Activated T-helper 1 cell treated with anti-CD3 and anti-CD28 coated beads, Interleukin-2, amount 50 U/mL, for 16 hours (primary cell): ENCODE measurements around the gene CLDN14.

Experiments used
- DNase-seq, 2 donors: peaks; one replicate each; pipeline ENCODE4 v3.0.0-alpha.2; 2020; ENCODE audit warnings: low read depth in 1 of 2, low spot score in 1 of 2

CLDN14 gene

DNA sequence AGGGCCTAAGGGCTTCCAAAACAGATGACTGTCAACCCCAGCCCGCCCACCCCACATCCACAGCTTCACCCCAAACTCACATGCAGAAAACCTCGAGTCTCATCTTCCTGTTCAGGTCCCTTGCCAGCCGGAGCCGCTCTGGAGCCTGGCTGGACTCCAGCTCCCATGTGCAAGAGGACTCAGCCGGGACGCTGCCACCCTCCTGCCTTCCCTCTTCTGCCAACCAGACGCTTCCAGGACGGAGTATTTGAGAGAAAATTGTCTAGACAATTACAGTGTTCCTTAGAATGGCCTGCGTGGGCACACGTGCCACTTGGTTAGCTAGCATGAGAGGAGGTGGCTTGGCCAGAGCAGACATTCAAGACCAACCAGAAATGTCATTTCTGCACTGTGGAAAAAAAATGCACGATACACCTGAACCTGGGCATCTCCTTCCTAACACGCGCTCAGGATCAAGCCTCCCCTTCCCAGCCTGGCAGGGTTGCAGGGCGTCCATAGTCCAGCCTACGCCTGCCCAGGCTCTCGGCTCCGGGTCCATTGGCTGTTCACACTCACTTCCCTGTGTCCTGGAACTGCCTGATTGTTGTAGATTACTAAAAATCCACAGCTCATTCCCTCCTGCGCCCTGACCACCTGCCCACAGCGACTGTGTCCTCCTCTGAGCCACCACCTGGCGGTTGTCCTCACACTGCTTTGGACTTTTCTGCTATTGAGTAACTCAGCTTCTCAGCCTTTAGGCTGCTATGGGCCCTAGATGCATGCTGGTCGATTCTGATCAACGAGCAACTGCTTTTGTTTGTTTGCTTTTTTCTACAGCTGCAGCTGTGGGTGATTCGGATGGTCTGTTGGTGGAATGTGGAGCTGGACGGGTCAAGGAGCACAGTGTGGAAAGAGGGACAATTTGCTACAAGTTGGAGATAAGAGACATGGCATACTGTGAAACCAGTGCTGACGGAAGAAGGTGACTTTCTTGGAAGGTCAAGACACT is at the start of gene CLDN14:
CLDN14 (minus strand) TSS at position 708 of the 988 bp plus-strand sequence. CDS start 18,427 bp downstream, outside the sequence.
- no peak for DNase-seq

DNA sequence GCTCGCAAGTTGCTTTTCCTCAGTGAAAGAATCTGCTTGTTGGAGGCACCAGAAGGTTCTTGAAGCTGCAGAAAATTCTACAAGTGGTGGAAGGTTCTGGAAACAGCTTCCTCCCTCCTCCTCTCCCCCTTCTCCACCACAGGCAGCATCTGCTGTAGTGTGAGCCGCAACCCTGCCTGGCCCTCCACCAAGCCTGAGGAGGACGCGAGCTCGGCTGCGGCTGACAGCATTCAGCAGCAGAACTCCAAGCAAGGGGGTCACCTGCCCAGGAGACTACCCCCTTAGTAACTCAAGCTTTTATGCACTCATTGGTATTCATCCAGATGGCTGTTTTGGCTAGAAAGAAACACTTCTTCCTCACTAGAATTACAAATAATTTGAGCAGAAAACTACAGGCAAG is 48.8 kb upstream of the CLDN14 start:
- no peak for DNase-seq

DNA sequence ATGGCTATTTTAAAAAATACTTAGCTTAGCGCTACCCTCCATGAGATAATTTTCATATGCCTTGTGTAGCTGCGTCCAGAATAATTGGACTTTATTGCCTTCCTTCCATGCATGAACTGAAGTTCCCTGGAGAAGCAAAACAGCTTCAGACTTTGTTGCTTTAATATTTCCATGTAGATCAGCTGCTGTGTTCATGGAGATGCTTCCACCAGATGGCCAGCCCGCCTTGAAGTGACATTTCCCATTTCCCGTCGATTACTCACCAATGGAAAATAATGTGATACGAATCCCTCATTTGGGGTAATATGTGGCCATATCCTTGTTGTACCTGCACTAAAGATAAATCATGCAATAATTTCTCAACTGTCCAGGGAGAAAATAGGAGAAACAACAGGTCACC is 47.4 kb upstream of the CLDN14 start:
- no peak for DNase-seq

DNA sequence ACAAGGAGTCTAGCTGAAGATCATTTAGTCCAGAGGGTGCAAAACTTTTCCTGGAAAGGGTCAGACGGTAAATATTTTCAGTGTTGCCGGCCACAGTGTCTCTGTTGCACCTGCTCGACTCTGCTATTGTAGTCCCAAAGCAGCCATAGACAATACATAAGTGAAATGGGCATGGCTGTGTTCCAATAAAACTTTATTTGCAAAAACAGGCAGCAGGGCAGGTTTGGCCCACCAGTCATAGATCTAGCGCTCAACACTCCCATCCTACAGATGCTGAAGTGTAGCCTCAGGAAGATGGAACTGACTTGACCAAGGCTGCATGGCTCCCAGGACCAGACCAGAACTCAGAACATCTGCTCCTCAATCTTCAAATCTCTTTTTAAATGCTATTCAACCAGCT is 46.2 kb upstream of the CLDN14 start:
- DNase-seq: no peak

DNA sequence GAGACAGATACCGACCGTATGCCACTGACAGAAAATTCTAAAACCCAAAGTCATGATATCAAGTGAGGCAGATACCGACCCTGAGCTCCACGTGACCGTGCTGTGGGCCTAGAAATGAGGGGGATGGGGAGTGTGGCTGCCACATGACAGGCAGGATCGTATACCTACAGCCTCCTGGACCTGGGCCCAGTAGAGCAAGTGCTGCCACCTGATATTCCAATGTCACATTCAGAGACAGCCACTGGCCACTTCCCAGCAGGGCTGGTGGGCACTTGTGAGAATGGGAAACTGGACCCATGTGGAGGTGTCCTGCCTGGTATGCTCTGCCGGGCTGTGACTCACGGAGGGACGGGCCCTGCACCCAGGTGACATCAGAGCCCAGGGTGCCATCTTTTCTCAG is 44.6 kb upstream of the CLDN14 start:
- DNase-seq: no peak

DNA sequence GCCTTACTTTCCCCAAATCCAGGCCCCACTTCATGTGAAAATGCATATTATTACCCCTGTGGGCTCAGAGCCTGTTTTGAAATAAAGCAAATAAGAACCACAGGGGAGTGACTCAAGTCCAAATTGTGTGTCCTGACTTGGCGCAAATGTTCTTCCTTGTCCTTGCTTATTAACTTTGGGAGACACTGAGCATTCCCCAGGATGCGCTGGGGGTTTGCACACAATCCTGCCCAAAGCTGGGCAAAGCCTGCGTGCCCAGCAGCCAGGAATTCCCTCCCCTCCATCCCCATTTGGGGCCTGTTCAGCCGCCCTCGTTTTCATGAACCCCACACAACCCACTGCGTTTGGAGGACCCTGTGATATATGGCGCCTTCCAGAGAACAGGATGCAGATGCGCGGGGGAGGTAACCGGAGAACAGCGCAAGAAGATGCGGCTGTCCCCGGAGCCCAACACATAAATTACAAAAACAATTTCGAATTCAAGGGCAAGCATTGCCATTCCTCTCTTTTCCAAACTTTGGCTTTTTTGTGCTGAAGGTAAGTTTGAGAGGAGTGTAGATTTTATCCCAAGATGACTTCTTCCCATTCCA is 42.4 kb upstream of the CLDN14 start:
- DNase-seq: no peak

DNA sequence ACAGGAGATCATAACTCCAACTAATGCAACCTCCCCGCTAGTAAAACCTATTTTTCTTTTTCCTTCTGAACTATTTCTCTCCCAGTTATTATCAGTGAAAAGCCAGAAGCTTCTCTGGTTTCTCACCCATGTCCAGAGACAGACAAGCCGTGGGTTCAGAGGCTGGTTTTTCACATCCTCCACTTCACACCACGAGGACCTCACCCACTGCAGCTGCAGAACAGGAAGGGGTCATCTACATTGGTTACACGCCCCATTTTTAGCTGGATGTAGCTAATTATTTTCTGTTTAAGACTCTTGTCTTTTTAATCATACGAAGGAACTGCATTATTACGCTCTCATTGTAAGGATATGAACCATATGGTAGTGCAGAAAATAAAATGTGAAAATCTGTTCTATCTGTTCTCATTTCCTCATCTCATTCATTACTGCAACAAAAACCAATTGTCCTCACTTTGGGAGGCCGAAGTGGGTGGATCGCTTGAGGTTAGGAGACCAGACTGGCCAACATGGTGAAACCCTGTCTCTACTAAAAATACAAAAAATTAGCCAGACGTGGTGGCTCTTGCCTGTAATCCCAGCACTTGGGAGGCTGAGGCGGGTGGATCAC is 39.1 kb upstream of the CLDN14 start:
- no peak for DNase-seq

DNA sequence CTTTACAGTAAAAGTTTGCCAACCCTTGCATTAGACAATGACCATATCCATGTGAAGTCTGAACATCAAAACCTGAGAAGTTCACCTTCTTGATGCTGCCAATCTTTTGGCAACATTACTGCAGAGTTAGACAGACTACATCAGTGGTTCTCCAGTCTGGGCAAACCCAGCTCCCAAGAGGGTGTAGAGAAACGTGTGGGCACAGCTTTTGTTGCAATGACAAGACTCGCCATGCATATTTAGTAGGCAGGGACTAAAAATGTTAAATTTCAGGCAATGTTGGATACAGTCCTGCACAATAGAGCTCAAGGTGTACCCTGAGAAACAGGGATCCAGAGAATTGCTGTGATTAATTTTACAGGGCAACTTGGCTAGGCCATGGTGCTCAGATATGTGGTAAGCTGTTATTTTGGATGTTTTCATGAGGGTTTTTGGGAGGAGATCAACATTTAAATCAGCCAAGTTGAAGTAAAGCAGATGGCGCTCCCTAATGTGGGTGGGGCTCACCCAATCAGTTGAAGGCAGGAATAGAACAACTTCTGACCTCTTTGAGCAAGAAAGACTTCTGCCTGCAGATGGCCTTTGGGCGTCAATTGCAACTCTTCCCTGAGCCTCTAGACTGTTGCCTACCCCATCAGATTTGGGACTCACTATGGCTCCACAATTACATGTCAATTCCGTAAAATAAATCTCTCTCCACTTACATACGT is 37.6 kb upstream of the CLDN14 start:
- no peak for DNase-seq

GRCh38 chr21:36516281-36516680 is 36.4 kb upstream of the CLDN14 start:
- DNase-seq: no peak

- DNase-seq: no peak
Measured at GRCh38 chr21:36513430-36513829, 33.5 kb upstream of the CLDN14 start.

DNA sequence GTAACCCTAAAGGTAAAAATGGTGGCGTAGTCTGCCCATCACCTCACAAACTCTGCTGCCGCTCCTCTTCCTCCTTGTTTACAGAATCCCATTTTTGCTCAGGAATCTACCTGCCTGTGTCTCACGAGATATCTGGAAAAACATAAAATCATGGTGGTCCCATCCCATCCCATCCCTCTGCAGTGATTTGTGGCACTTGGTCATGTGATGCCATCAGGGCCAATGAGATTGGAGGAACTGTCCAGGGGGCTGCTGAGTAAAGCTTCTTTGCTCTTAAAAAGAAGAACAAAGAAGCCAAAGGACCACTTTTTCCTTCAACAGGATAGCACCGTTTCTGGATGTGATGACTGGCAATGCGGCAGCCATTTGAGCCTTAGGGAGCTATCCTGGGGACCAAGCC is 33.0 kb upstream of the CLDN14 start:
- DNase-seq: no peak

GRCh38 chr21:36511484-36512220 is 31.7 kb upstream of the CLDN14 start:
- no peak for DNase-seq

- no peak for DNase-seq
Measured at GRCh38 chr21:36510911-36511310, 31.0 kb upstream of the CLDN14 start.

DNA sequence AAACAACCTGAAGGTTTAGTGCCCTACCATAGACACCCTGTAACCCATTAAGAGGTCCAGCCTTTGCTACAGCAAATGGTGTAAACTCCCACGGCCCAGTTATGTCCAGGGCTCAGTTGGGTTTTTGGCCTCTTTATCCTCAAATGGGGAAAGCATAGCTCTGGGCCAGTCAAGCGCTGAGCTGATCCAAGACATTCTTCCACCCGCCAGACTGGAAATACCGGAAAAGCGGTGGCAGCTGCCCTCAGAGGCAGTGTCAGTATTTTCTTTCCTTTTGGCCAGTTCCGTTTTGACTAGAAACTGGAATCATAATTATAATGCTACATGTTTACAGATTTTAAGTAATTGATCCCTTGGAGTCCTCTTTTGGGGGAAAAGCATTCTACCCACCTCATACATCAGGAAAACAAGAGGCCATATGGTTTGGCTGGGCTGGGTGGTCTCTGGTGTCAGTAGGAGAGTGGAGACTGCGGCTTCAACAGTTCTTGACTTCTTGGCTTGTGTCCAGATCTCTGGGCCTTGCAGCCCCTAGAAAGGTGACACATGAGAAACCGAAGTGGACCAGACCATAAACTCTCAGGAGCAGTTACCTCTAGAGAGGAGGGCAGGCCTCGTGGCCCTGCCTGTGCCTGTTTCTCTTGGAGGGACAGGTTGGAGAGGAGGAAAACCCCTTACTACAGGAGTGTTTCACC is 30.2 kb upstream of the CLDN14 start:
- no peak for DNase-seq

GRCh38 chr21:36508948-36509347 is 29.0 kb upstream of the CLDN14 start:
- no peak for DNase-seq

GRCh38 chr21:36507397-36508018 is 27.6 kb upstream of the CLDN14 start:
- no peak for DNase-seq

DNA sequence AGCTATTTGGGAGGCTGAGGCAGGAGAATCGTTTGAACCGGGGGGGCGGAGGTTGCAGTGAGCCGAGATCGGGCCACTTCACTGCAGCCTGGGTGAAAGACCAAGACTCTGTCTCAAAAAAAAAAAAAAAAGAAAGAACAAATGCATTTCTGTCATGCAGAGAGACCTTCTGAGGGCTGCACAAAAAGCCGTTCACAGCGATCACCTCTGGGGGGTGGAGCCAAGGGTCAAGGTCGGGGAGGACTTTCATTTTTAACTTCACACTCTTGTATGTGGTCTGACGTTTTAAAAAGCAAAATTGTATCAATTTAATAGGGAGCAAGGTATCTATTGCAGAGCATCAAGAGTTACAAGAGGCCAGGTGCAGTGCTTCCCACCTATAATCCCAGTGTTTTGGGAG is 26.6 kb upstream of the CLDN14 start:
- DNase-seq: no peak

GRCh38 chr21:36504067-36505058 is 24.4 kb upstream of the CLDN14 start:
- DNase-seq: no peak

GRCh38 chr21:36502365-36502764 is 22.4 kb upstream of the CLDN14 start:
- DNase-seq: no peak
